HepG2 (cell line): Measurements from ENCODE around the gene MINDY3. TPM values are rescaled to one million over a fixed set of nuclear protein-coding genes. Genes with fewer than 3 reads are reported as not detected.

Experiments used
- ARNT2 ChIP-seq: sonication (generic); formaldehyde crosslinking; IDR thresholded peaks from 2 replicates; pipeline ENCODE4 v1.8.0; 2022; ENCODE audit warnings: mild to moderate bottlenecking, low read depth, missing genetic modification reagents, moderate library complexity
- ATF1 ChIP-seq: IDR thresholded peaks from 2 replicates; pipeline ENCODE4 v1.6.1; 2016; ENCODE audit warnings: mild to moderate bottlenecking, control low read depth
- MYC ChIP-seq: sonication (generic); formaldehyde crosslinking; IDR thresholded peaks from 2 replicates; pipeline ENCODE4 v1.9.0; 2021; ENCODE audit warnings: missing genetic modification reagents, borderline replicate concordance
- NRL ChIP-seq: sonication (generic); formaldehyde crosslinking; IDR thresholded peaks from 2 replicates; pipeline ENCODE4 v1.5.0; 2020; ENCODE audit warnings: missing genetic modification reagents, mild to moderate bottlenecking, moderate library complexity, borderline replicate concordance
- SALL1 ChIP-seq: sonication (generic); formaldehyde crosslinking; IDR thresholded peaks from 2 replicates; pipeline ENCODE4 v1.8.0; 2022; ENCODE audit warnings: mild to moderate bottlenecking, missing genetic modification reagents
- ZNF329 ChIP-seq: sonication (generic); formaldehyde crosslinking; IDR thresholded peaks from 2 replicates; pipeline ENCODE4 v1.9.0; 2021; ENCODE audit warnings: low read depth, mild to moderate bottlenecking, missing genetic modification reagents
- ZNF484 ChIP-seq: sonication (generic); formaldehyde crosslinking; IDR thresholded peaks from 2 replicates; pipeline ENCODE4 v1.5.1; 2020; ENCODE audit warnings: mild to moderate bottlenecking, low read depth, missing genetic modification reagents, borderline replicate concordance
- polyA plus RNA-seq, 8 experiments: library from polyadenylated mRNA; depleted of rRNA in 3 of 8; stranded (reverse) in 7 of 8; unstranded in 1 of 8; fragments of >200 nt; fragmentation: Illumina TruSeq in 4 of 8; extraction: Trizol in 4 of 8; gene quantifications; 2 replicates each; pipeline versions ENCODE4 v1.2.1 to v1.2.3, GENCODE V29; 2011 to 2016; ENCODE audit warnings: low read depth in 4 of 8, missing spikeins in 1 of 8, mixed read lengths in 1 of 8; ENCODE audit not compliant: insufficient read depth in 1 of 8
- total RNA-seq, 5 experiments: library from RNA; depleted of rRNA; stranded (reverse); fragments of >200 nt; fragmentation: Illumina TruSeq; extraction: Trizol; gene quantifications; 2 replicates each; pipeline ENCODE4 v1.2.3, GENCODE V29; 2016; ENCODE audit warnings: low read depth in 1 of 5
- TF ChIP-seq, protein P1 (sequence below): sonication (generic); formaldehyde crosslinking; IDR thresholded peaks from 2 replicates; pipeline ENCODE4 v1.4.0; 2020; ENCODE audit warnings: mild to moderate bottlenecking, missing genetic modification reagents
- TF ChIP-seq, protein P2 (sequence below): fragments of 450-650 bp; IDR thresholded peaks from 2 replicates; pipeline ENCODE4 v1.6.1; 2017; ENCODE audit warnings: mild to moderate bottlenecking
- TF ChIP-seq, protein P3 (sequence below): sonication (generic); formaldehyde crosslinking; conservative IDR thresholded peaks from 2 replicates; pipeline ENCODE4 v1.4.0; 2020; ENCODE audit warnings: mild to moderate bottlenecking, missing genetic modification reagents, moderate library complexity
- TF ChIP-seq, protein P4 (sequence below): sonication (generic); formaldehyde crosslinking; IDR thresholded peaks from 2 replicates; pipeline ENCODE4 v1.4.0; 2020; ENCODE audit warnings: mild to moderate bottlenecking, missing genetic modification reagents

Gene MINDY3
- total and polyA plus RNA-seq, 2 of the 13 experiments (the other 11 are each of a cell fraction or from before 2014, with no cell fraction given) = 6.4 to 17.5 TPM

DNA sequence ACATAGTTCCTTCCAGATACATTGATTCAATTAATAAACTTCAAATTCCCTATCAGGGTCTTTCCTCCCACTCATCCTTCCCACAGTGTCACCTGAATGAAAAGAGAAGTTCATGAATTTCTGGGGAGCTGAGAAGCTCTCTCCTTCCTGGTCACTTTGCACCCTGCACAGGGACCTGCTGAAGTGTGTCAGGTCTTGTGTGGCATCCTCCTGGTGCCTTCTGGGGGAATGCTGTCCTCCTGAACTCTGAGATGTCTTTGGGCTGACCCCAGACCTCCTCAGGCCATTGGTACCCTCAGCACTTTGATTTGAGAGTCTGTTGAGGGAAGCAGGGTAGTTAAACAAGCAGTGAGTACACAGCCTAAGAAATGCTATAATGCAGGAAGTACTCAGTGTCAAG is 101.0 kb downstream of the MINDY3 start (continued):
- TF ChIP-seq, protein P1, sequence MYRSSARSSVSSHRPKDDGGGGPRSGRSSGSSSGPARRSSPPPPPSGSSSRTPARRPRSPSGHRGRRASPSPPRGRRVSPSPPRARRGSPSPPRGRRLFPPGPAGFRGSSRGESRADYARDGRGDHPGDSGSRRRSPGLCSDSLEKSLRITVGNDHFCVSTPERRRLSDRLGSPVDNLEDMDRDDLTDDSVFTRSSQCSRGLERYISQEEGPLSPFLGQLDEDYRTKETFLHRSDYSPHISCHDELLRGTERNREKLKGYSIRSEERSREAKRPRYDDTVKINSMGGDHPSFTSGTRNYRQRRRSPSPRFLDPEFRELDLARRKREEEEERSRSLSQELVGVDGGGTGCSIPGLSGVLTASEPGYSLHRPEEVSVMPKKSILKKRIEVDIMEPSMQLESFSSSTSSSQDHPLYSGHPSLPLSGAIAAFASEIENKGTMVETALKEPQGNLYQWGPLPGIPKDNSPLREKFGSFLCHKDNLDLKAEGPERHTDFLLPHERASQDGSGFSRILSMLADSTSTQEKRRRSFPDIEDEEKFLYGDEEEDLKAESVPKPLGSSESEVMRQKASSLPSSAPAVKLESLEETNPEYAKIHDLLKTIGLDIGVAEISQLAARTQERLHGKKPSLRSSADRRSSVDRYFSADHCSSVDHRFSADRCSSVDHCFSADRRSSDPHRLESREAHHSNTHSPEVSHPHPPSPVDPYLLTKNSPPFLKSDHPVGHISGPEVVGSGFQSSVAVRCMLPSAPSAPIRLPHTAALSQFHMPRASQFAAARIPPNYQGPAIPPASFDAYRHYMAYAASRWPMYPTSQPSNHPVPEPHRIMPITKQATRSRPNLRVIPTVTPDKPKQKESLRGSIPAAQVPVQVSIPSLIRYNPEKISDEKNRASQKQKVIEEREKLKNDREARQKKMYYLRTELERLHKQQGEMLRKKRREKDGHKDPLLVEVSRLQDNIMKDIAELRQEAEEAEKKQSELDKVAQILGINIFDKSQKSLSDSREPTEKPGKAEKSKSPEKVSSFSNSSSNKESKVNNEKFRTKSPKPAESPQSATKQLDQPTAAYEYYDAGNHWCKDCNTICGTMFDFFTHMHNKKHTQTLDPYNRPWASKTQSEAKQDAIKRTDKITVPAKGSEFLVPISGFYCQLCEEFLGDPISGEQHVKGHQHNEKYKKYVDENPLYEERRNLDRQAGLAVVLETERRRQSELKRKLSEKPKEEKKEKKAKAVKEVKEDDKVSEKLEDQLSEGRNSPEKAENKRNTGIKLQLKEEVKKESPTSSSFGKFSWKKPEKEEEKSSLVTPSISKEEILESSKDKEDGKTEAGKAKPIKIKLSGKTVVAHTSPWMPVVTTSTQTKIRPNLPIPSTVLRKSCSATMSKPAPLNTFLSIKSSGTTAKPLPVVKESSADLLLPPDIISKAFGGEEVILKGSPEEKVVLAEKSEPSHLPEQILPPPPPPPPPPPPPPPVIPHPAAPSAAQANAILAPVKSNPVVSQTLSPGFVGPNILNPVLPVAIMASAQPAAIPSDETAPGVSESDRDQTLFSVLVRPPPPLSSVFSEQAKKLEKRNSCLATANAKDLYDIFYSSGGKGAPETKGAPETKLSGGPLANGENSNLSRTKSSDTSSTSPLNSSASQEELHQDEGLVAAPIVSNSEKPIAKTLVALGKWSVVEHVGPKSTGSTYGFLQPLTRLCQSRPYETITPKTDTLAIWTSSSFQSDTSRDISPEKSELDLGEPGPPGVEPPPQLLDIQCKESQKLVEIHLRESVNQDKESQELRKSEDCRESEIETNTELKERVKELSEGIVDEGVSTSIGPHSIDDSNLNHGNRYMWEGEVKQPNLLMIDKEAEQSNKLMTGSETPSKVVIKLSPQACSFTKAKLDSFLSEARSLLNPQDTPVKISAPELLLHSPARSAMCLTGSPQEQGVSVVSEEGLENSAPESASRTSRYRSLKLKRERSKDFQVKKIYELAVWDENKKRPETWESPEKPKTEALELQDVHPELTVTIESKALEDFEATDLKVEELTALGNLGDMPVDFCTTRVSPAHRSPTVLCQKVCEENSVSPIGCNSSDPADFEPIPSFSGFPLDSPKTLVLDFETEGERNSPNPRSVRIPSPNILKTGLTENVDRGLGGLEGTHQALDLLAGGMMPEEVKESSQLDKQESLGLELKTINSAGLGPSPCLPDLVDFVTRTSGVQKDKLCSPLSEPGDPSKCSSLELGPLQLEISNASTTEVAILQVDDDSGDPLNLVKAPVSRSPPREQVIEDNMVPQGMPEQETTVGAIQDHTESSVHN (CRISPR knock-in tag) = no peak
- TF ChIP-seq NRL (CRISPR knock-in tag) = no peak
- no peak for TF ChIP-seq ZNF484 (CRISPR knock-in tag)
- no peak for TF ChIP-seq ZNF329
- no peak for TF ChIP-seq MYC
- TF ChIP-seq, protein P2, sequence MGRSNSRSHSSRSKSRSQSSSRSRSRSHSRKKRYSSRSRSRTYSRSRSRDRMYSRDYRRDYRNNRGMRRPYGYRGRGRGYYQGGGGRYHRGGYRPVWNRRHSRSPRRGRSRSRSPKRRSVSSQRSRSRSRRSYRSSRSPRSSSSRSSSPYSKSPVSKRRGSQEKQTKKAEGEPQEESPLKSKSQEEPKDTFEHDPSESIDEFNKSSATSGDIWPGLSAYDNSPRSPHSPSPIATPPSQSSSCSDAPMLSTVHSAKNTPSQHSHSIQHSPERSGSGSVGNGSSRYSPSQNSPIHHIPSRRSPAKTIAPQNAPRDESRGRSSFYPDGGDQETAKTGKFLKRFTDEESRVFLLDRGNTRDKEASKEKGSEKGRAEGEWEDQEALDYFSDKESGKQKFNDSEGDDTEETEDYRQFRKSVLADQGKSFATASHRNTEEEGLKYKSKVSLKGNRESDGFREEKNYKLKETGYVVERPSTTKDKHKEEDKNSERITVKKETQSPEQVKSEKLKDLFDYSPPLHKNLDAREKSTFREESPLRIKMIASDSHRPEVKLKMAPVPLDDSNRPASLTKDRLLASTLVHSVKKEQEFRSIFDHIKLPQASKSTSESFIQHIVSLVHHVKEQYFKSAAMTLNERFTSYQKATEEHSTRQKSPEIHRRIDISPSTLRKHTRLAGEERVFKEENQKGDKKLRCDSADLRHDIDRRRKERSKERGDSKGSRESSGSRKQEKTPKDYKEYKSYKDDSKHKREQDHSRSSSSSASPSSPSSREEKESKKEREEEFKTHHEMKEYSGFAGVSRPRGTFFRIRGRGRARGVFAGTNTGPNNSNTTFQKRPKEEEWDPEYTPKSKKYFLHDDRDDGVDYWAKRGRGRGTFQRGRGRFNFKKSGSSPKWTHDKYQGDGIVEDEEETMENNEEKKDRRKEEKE = no peak
- TF ChIP-seq, protein P3, sequence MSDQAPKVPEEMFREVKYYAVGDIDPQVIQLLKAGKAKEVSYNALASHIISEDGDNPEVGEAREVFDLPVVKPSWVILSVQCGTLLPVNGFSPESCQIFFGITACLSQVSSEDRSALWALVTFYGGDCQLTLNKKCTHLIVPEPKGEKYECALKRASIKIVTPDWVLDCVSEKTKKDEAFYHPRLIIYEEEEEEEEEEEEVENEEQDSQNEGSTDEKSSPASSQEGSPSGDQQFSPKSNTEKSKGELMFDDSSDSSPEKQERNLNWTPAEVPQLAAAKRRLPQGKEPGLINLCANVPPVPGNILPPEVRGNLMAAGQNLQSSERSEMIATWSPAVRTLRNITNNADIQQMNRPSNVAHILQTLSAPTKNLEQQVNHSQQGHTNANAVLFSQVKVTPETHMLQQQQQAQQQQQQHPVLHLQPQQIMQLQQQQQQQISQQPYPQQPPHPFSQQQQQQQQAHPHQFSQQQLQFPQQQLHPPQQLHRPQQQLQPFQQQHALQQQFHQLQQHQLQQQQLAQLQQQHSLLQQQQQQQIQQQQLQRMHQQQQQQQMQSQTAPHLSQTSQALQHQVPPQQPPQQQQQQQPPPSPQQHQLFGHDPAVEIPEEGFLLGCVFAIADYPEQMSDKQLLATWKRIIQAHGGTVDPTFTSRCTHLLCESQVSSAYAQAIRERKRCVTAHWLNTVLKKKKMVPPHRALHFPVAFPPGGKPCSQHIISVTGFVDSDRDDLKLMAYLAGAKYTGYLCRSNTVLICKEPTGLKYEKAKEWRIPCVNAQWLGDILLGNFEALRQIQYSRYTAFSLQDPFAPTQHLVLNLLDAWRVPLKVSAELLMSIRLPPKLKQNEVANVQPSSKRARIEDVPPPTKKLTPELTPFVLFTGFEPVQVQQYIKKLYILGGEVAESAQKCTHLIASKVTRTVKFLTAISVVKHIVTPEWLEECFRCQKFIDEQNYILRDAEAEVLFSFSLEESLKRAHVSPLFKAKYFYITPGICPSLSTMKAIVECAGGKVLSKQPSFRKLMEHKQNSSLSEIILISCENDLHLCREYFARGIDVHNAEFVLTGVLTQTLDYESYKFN (CRISPR knock-in tag) = no peak
- TF ChIP-seq ATF1 (CRISPR knock-in tag) = no peak
- TF ChIP-seq ARNT2 (CRISPR knock-in tag) = no peak
- TF ChIP-seq, protein P4, sequence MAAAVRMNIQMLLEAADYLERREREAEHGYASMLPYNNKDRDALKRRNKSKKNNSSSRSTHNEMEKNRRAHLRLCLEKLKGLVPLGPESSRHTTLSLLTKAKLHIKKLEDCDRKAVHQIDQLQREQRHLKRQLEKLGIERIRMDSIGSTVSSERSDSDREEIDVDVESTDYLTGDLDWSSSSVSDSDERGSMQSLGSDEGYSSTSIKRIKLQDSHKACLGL = no peak
- no peak for TF ChIP-seq SALL1 (CRISPR knock-in tag)
